HepG2 (cell line): ENCODE measurements around the gene FRMD4A. TPM values are rescaled to one million over a fixed set of nuclear protein-coding genes. Genes with fewer than 3 reads are reported as not detected.

Experiments used
- ATAC-seq: fragments of 200-7000 bp; cut with Tn5 transposase; 3 replicates; pipeline ENCODE4 v1.9.1; 2020; ENCODE audit warnings: mild to moderate bottlenecking, moderate library complexity
- BruUV-seq: library from RNA; stranded (reverse); fragments of 400-500 nt; replicated peaks from 2 replicates; lab custom pipeline; 2021; lab: Mats Ljungman, UMichigan
- CTCF ChIA-PET: fragments of 300-600 bp; formaldehyde crosslinking; extraction: SDS; loops from one replicate; lab custom pipeline; 2021; ENCODE audit warnings: low total read pairs, inconsistent platforms, low intra/inter-chr PET ratio; lab: Yijun Ruan, JAX
- POLR2A ChIA-PET: fragments of 350-600 bp; sonication (Branson Sonifier 250); formaldehyde crosslinking; loops from one replicate; lab custom pipeline; 2020; ENCODE audit warnings: antibody characterized with exemption, inconsistent platforms; lab: Yijun Ruan, JAX
- DNase-seq: peaks from one replicate; pipeline ENCODE4 v3.0.0-alpha.2; 2015; ENCODE audit warnings: low spot score
- FAIRE-seq: peaks from 3 replicates; lab custom pipeline; 2011; peaks lifted over from hg19 to GRCh38; lab: Jason Lieb, UNC
- H2AFZ ChIP-seq: one replicate; pipeline ENCODE4 v1.6.1; 2011; ENCODE audit warnings: low read length, inconsistent platforms
- H3K27ac ChIP-seq: fragments of 300-600 bp; 3 replicates; pipeline ENCODE4 v1.8.0; 2011; ENCODE audit warnings: mixed run types, mild to moderate bottlenecking, mixed read lengths, low read length, inconsistent platforms; ENCODE audit not compliant: insufficient read depth; ENCODE audit errors: extremely low read length
- H3K27me3 ChIP-seq, 2 experiments: fragments of 200-600 bp in 1 of 2; 2 replicates in 1 of 2; 3 replicates in 1 of 2; pipeline versions ENCODE4 v1.6.0 to v1.8.0; 2011; ENCODE audit warnings: low read length in 2 of 2, mild to moderate bottlenecking in 2 of 2, moderate library complexity in 2 of 2, inconsistent platforms in 1 of 2; ENCODE audit not compliant: insufficient read depth in 2 of 2, control insufficient read depth in 1 of 2
- H3K36me3 ChIP-seq, 2 experiments: fragments of 200-600 bp in 1 of 2; replicated peaks in 1 of 2; 2 replicates in 1 of 2; 3 replicates in 1 of 2; pipeline versions ENCODE4 v1.5.1 to v1.8.0; 2011; ENCODE audit warnings: low read length in 2 of 2, inconsistent platforms in 1 of 2; ENCODE audit not compliant: insufficient read depth in 2 of 2, control insufficient read depth in 1 of 2
- H3K4me1 ChIP-seq: 2 replicates; pipeline ENCODE4 v1.5.1; 2012; ENCODE audit warnings: low read length, inconsistent platforms; ENCODE audit not compliant: insufficient read depth
- H3K4me2 ChIP-seq: 2 replicates; pipeline ENCODE4 v1.6.0; 2011; ENCODE audit warnings: low read depth, low read length, inconsistent platforms
- H3K4me3 ChIP-seq, 3 experiments: fragments of 200-600 bp in 1 of 3; sonication (generic), shearing (Covaris generic) in 1 of 3; replicated peaks in 1 of 3; 2 replicates each; pipeline ENCODE4 v1.5.1; 2011 to 2016; ENCODE audit warnings: low read length in 3 of 3, inconsistent platforms in 2 of 3, low read depth in 2 of 3, mild to moderate bottlenecking in 2 of 3, control low read depth in 1 of 3, mixed read lengths in 1 of 3; ENCODE audit not compliant: insufficient read depth in 1 of 3
- H3K79me2 ChIP-seq: one replicate; pipeline ENCODE4 v1.6.1; 2011; ENCODE audit warnings: low read length, inconsistent platforms; ENCODE audit not compliant: insufficient read depth
- H3K9ac ChIP-seq: 2 replicates; pipeline ENCODE4 v1.6.0; 2011; ENCODE audit warnings: mild to moderate bottlenecking, low read depth, low read length, inconsistent platforms; ENCODE audit not compliant: insufficient read depth
- H3K9me3 ChIP-seq: 2 replicates; pipeline ENCODE4 v1.5.1; 2012; ENCODE audit warnings: mild to moderate bottlenecking, low read length
- H4K20me1 ChIP-seq: 2 replicates; pipeline ENCODE4 v1.6.0; 2011; ENCODE audit warnings: inconsistent platforms, mild to moderate bottlenecking, low read length, moderate library complexity; ENCODE audit not compliant: insufficient read depth
- RFXAP ChIP-seq: sonication (generic); formaldehyde crosslinking; IDR thresholded peaks from 2 replicates; pipeline ENCODE4 v1.4.0; 2020; ENCODE audit warnings: missing genetic modification reagents, borderline replicate concordance
- SRSF9 ChIP-seq: fragments of 200-400 bp; formaldehyde crosslinking; IDR thresholded peaks from 2 replicates; pipeline ENCODE4 v1.6.1; 2018; ENCODE audit warnings: borderline replicate concordance, mild to moderate bottlenecking, low read depth, low read length; ENCODE audit not compliant: insufficient read depth, poor library complexity, severe bottlenecking
- TAF1 ChIP-seq: sonication (generic); formaldehyde crosslinking; IDR thresholded peaks from 2 replicates; pipeline ENCODE4 v1.4.0; 2020; ENCODE audit warnings: missing genetic modification reagents
- TCF7 ChIP-seq: sonication (generic); IDR thresholded peaks from 2 replicates; pipeline ENCODE4 v1.6.1; 2016; ENCODE audit warnings: antibody characterized with exemption, low read depth
- ZC3H4 ChIP-seq: sonication (generic); formaldehyde crosslinking; IDR thresholded peaks from 2 replicates; pipeline ENCODE4 v1.4.0; 2020; ENCODE audit warnings: missing genetic modification reagents, borderline replicate concordance
- ZNF207 ChIP-seq: fragments of 450-650 bp; IDR thresholded peaks from 2 replicates; pipeline ENCODE4 v1.6.1; 2016; ENCODE audit warnings: antibody characterized with exemption, borderline replicate concordance
- ZNF691 ChIP-seq: sonication (generic); formaldehyde crosslinking; IDR thresholded peaks from 2 replicates; pipeline ENCODE4 v1.4.0; 2020; ENCODE audit warnings: missing genetic modification reagents, low read depth, mild to moderate bottlenecking, borderline replicate concordance
- ZNF737 ChIP-seq: sonication (generic); formaldehyde crosslinking; IDR thresholded peaks from 2 replicates; pipeline ENCODE4 v1.5.0; 2020; ENCODE audit warnings: missing genetic modification reagents, mild to moderate bottlenecking, borderline replicate concordance
- WGBS: methylation state at CpG from one replicate; pipeline ENCODE4 v1.1.6; 2017; ENCODE audit warnings: low lambda C conversion rate; 5-methylcytosine and 5-hydroxymethylcytosine counted together
- in situ Hi-C: cut with HindIII; loops from 2 replicates; pipeline ENCODE4 v1.10.0; 2017; ENCODE audit warnings: low pct_unique_long_range_greater_than_20kb; ENCODE audit not compliant: extremely low pct_ligation_motif_present
- intact Hi-C: fragments of 100-400 bp; cut with micrococcal nuclease; formaldehyde crosslinking; loops from one replicate; pipeline ENCODE4 v1.10.0; 2022; ENCODE audit not compliant: unreplicated experiment
- polyA plus RNA-seq, 8 experiments: library from polyadenylated mRNA; depleted of rRNA in 3 of 8; stranded (reverse) in 7 of 8; unstranded in 1 of 8; fragments of >200 nt; fragmentation: Illumina TruSeq in 4 of 8; extraction: Trizol in 4 of 8; gene quantifications; 2 replicates each; pipeline versions ENCODE4 v1.2.1 to v1.2.3, GENCODE V29; 2011 to 2016; ENCODE audit warnings: low read depth in 4 of 8, missing spikeins in 1 of 8, mixed read lengths in 1 of 8; ENCODE audit not compliant: insufficient read depth in 1 of 8
- total RNA-seq, 5 experiments: library from RNA; depleted of rRNA; stranded (reverse); fragments of >200 nt; fragmentation: Illumina TruSeq; extraction: Trizol; gene quantifications; 2 replicates each; pipeline ENCODE4 v1.2.3, GENCODE V29; 2016; ENCODE audit warnings: low read depth in 1 of 5
- TF ChIP-seq, protein P1 (sequence below): sonication (generic); formaldehyde crosslinking; IDR thresholded peaks from 2 replicates; pipeline ENCODE4 v1.4.0; 2020; ENCODE audit warnings: mild to moderate bottlenecking, missing genetic modification reagents
- TF ChIP-seq, protein P2 (sequence below): sonication (generic); formaldehyde crosslinking; IDR thresholded peaks from 2 replicates; pipeline ENCODE4 v1.4.0; 2020; ENCODE audit warnings: missing genetic modification reagents
- TF ChIP-seq, protein P3 (sequence below): sonication (generic); formaldehyde crosslinking; IDR thresholded peaks from 2 replicates; pipeline ENCODE4 v1.5.0; 2020; ENCODE audit warnings: mild to moderate bottlenecking, missing genetic modification reagents, moderate library complexity

The FRMD4A gene
- total and polyA plus RNA-seq, 2 of the 13 experiments (the other 11 are each of a cell fraction or from before 2014, with no cell fraction given): 0.09 to 0.26 TPM

GRCh38 chr10:13648425-13648824 is 682.3 kb downstream of the FRMD4A start:
- no peak for DNase-seq
- intact Hi-C loops (no loop called here), in situ Hi-C loops (no loop called here)
- H3K27ac ChIP-seq: no peak overlapping the region
- H3K9ac ChIP-seq: no peak overlapping the region
- POLR2A ChIA-PET: no interaction called here
- H3K9me3 ChIP-seq: no peaks in the 10 kb centered on the region
- CTCF ChIA-PET: no interaction called here
- TF ChIP-seq ZNF207 (no peak), RFXAP (no peak), ZC3H4 (CRISPR knock-in tag) (no peak)
- TF ChIP-seq, protein P1, sequence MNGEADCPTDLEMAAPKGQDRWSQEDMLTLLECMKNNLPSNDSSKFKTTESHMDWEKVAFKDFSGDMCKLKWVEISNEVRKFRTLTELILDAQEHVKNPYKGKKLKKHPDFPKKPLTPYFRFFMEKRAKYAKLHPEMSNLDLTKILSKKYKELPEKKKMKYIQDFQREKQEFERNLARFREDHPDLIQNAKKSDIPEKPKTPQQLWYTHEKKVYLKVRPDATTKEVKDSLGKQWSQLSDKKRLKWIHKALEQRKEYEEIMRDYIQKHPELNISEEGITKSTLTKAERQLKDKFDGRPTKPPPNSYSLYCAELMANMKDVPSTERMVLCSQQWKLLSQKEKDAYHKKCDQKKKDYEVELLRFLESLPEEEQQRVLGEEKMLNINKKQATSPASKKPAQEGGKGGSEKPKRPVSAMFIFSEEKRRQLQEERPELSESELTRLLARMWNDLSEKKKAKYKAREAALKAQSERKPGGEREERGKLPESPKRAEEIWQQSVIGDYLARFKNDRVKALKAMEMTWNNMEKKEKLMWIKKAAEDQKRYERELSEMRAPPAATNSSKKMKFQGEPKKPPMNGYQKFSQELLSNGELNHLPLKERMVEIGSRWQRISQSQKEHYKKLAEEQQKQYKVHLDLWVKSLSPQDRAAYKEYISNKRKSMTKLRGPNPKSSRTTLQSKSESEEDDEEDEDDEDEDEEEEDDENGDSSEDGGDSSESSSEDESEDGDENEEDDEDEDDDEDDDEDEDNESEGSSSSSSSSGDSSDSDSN (CRISPR knock-in tag): no peak
- no peaks in the 10 kb centered on the region for H4K20me1 ChIP-seq
- H3K4me3 ChIP-seq: no peak overlapping the region
- FAIRE-seq: no peak
- ATAC-seq: no peak
- no TSS peak for BruUV-seq
- H3K4me1 ChIP-seq: no peaks in the 10 kb centered on the region
- no peaks in the 10 kb centered on the region for H3K79me2 ChIP-seq
- H2AFZ ChIP-seq: no peak overlapping the region
- H3K36me3 ChIP-seq: no peaks in the 10 kb centered on the region; a peak in 1 of 5 replicates
- WGBS: 94% methylated on average over 8 of the region's 12 CpGs
- H3K27me3 ChIP-seq: no peaks in the 10 kb centered on the region
- no peak overlapping the region for H3K4me2 ChIP-seq

- no peak for FAIRE-seq
- Histone ChIP-seq H3K4me2 (no peak overlapping the region), H3K27me3 (no peaks in the 10 kb centered on the region), H3K79me2 (no peaks in the 10 kb centered on the region), H3K4me3 (no peak overlapping the region), H3K9me3 (peaks cover 15% of the 10 kb centered on the region), H3K36me3 (peaks cover 0 to 2% of the 10 kb centered on the region in 2 experiments; a peak in 1 of 5 replicates), H3K4me1 (no peaks in the 10 kb centered on the region), H3K9ac (no peak overlapping the region), H4K20me1 (no peaks in the 10 kb centered on the region), H2AFZ (no peak overlapping the region), H3K27ac (no peak overlapping the region)
- intact Hi-C loops: no loop called here
- POLR2A ChIA-PET: no interaction called here
- no peak for ATAC-seq
- 93% methylated on average over 5 of the region's 9 CpGs for WGBS
- in situ Hi-C loops: no loop called here
- CTCF ChIA-PET: no interaction called here
- no peak for DNase-seq
- no TSS peak for BruUV-seq
- no peak for TF ChIP-seq TAF1 (CRISPR knock-in tag)
- TF ChIP-seq ZNF691: no peak
- TF ChIP-seq, protein P2, sequence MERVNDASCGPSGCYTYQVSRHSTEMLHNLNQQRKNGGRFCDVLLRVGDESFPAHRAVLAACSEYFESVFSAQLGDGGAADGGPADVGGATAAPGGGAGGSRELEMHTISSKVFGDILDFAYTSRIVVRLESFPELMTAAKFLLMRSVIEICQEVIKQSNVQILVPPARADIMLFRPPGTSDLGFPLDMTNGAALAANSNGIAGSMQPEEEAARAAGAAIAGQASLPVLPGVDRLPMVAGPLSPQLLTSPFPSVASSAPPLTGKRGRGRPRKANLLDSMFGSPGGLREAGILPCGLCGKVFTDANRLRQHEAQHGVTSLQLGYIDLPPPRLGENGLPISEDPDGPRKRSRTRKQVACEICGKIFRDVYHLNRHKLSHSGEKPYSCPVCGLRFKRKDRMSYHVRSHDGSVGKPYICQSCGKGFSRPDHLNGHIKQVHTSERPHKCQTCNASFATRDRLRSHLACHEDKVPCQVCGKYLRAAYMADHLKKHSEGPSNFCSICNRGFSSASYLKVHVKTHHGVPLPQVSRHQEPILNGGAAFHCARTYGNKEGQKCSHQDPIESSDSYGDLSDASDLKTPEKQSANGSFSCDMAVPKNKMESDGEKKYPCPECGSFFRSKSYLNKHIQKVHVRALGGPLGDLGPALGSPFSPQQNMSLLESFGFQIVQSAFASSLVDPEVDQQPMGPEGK (CRISPR knock-in tag): no peak
- TF ChIP-seq, protein P3, sequence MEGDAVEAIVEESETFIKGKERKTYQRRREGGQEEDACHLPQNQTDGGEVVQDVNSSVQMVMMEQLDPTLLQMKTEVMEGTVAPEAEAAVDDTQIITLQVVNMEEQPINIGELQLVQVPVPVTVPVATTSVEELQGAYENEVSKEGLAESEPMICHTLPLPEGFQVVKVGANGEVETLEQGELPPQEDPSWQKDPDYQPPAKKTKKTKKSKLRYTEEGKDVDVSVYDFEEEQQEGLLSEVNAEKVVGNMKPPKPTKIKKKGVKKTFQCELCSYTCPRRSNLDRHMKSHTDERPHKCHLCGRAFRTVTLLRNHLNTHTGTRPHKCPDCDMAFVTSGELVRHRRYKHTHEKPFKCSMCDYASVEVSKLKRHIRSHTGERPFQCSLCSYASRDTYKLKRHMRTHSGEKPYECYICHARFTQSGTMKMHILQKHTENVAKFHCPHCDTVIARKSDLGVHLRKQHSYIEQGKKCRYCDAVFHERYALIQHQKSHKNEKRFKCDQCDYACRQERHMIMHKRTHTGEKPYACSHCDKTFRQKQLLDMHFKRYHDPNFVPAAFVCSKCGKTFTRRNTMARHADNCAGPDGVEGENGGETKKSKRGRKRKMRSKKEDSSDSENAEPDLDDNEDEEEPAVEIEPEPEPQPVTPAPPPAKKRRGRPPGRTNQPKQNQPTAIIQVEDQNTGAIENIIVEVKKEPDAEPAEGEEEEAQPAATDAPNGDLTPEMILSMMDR: no peak
- TF ChIP-seq ZNF737: no peak
- no peak for TF ChIP-seq SRSF9
- no peak for TF ChIP-seq TCF7
These were observed 685.9 kb downstream of the FRMD4A start for GRCh38 chr10:13644866-13645265.
